C4-2B (cell line): ENCODE results near the gene DRC3.

ENCODE experiments used
- H3K27ac ChIP-seq: fragments of 450-650 bp; 2 replicates; pipeline ENCODE4 v1.5.1; 2017
- ZFX ChIP-seq: fragments of 450-650 bp; IDR thresholded peaks from 2 replicates; pipeline ENCODE4 v1.6.1; 2017
- TF ChIP-seq, protein P1 (sequence below): fragments of 450-650 bp; conservative IDR thresholded peaks from 2 replicates; pipeline ENCODE4 v1.5.1; 2017; ENCODE audit warnings: mild to moderate bottlenecking

DRC3 gene

DNA sequence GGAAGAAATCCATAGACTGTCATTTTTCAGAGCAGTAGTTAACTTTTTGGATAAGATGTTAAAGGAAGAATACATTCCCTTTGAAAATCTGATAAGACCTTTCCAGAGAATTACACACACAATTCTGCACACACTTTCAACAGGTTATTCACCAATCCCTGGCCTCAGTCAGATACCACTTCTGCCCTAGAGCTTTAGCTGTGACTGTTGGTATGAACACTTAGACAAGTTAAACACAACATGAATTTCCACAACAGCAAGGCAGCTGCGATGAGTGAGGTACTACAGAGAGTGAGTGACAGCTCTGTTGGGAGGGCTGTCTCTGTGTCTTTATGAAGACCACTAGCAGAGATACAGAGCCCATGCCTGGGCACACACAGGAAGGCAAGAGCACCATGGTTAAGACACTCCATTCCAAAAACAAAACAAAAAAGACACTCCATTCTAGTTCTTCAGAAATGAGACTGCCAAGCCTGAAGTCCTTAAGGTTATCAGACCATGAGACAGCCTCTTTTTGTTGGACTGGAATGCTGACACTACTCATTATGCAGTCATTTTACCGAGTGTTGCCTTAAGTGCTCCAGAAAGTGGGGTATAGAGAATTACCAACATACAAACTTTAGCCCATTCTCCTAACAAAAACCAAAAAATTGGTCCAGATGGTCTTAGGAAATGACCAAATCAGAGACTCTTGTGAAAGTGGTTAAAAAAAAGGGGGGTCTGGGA is 42.8 kb upstream of the DRC3 start:
- no peak overlapping the region for H3K27ac ChIP-seq
- no peak for TF ChIP-seq ZFX
- TF ChIP-seq, protein P1, sequence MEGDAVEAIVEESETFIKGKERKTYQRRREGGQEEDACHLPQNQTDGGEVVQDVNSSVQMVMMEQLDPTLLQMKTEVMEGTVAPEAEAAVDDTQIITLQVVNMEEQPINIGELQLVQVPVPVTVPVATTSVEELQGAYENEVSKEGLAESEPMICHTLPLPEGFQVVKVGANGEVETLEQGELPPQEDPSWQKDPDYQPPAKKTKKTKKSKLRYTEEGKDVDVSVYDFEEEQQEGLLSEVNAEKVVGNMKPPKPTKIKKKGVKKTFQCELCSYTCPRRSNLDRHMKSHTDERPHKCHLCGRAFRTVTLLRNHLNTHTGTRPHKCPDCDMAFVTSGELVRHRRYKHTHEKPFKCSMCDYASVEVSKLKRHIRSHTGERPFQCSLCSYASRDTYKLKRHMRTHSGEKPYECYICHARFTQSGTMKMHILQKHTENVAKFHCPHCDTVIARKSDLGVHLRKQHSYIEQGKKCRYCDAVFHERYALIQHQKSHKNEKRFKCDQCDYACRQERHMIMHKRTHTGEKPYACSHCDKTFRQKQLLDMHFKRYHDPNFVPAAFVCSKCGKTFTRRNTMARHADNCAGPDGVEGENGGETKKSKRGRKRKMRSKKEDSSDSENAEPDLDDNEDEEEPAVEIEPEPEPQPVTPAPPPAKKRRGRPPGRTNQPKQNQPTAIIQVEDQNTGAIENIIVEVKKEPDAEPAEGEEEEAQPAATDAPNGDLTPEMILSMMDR = no peak

DNA sequence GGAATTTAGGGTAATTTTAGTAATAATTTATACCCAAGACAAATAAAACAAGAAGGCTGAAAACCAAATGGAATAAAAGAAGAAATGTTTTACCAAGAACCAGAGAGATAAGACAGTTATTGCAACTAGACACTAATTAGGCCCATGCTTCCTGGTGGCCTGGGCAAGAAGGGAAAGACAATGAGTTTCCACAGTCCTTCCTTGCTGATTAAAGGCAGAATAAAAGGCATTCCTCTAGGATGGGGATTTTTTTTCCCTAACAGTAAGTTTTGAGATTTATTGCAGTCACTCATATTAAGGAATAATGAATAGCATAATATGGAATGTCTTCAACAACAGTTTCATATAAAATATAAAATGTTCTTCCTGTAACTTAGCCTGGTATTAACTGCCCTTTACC is 42.0 kb upstream of the DRC3 start:
- no peak overlapping the region for H3K27ac ChIP-seq
- TF ChIP-seq, protein P1 = no peak
- no peak for TF ChIP-seq ZFX

DNA sequence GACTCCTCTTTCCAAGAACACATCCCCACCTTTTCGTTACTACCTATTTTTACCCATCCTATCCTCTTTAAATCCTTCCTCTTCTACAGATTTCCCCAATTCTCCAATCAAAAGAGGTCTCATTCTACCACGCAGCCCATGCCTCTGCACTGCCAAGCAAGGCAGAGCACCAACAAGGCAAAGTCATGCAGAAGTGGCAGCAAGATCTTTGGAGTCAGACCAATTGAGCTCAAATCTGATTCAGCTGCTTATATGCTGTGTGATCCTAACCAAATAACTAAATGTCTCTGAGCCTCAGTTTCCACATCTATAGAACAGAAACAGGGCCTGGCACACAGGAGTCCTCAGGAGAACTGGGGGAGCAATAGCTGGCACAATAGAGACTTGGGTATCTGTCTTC is 41.5 kb upstream of the DRC3 start:
- TF ChIP-seq ZFX = no peak
- TF ChIP-seq, protein P1 = no peak
- H3K27ac ChIP-seq = no peak overlapping the region

DNA sequence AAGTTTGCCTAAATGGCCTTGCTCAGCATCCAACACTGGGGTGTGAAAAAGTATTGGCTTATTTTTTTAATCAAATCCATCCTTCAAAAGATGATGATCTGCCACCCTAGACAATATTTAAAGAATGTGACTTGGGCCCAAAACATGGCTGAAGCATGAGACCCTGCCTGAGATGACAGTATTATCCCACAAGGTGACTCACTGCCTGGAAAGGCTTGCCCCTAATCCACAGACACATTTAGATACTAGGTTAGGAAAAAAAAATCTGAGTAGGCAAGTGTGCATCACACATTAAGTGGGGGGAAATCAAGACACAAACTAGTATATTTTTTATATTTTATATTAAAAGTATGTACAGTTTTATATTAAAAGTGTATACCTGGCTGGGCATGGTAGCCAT is 38.9 kb upstream of the DRC3 start:
- TF ChIP-seq, protein P1 = no peak
- no peak for TF ChIP-seq ZFX

DNA sequence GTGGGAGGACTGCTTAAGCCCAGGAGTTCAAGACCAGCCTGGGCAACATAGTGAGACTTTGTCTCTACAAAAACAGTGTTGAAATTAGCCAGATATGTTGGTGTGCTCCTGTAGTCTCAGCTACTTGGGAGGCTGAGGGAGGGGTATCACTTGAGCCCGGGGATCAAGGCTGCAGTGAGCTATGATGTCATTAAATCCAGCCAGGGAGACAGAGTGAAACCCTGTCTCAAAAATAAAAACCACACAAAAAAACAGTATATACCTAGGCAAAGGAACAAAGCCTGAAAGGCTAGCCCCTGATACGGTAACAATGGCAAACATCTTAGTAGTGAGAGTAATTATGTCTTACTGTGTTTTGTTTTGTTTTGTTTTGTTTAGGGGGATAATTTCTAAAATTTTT is 38.4 kb upstream of the DRC3 start:
- no peak overlapping the region for H3K27ac ChIP-seq
- no peak for TF ChIP-seq ZFX
- TF ChIP-seq, protein P1 = no peak

More for the DNA sequence above, 38.9 kb upstream of the DRC3 start:
- no peak overlapping the region for H3K27ac ChIP-seq

DNA sequence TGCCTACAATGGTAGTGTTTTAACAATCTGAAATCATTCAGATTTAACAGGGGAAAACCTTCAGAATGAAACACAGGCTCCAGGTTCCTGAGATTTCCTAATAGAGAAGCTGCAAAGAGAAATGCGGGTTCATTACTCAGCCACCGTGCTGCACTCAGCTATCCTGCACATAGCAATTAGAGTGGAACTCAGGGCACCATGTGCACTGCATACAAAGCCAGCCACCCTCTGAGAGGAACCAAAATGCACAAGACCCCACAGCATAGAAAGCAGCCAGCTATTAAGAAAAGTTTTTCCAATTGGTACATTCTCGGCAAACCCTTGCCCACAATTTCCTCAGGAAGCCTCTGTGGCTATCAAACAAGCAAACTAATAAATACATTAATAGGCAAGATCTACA is 37.9 kb upstream of the DRC3 start:
- no peak for TF ChIP-seq ZFX
- TF ChIP-seq, protein P1 = no peak
- H3K27ac ChIP-seq = no peak overlapping the region

DNA sequence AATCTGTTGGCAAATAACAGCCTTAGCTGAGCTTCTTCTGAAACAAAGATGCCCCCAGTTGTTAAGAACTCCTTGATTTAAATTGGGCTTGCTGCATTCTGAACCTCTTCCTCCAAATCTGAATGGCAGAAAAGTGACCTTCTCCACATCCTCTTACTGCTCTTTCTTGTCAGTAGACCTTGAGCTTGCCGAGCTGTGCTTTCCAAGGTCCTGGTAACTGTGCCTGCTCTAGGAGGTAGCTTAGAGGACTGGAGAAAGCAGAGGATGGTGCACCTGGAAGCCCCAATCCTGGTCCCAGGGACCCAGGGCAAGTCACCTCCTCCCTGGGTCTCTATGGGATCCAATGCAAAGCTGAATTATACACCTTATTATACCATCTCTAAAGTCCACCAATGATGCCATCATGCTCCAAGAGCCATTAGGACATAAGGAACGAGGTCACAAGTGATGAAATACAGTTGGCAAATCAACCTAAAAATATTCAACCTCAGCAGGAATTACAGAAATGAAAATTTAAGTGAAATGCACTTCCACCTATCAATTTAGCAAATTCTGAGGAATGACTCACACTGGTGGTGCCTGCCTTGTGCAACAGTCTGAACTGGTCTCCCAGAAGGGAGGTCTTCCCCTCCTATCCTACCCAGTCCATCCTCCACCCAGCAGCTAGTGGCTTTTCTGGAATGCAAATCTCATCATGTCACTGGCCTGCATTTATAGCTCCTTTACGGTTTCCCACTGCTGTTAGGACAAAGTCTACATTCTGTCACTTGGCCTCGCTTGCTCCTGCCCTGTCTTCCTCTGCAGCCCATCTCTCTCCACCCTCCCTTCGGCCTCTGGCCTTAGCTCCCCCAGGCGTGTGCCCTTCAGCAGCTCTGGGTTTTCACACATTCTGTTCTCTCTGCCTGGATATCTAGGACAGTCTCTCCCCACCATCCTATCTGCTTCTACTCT is 37.1 kb upstream of the DRC3 start:
- no peak overlapping the region for H3K27ac ChIP-seq
- TF ChIP-seq, protein P1 = no peak
- no peak for TF ChIP-seq ZFX
